Panc1 (cell line): ENCODE results near the gene IPO4.

Experiments
- CTCF ChIP-seq: fragments of 450-650 bp; IDR thresholded peaks from 2 replicates; pipeline ENCODE4 v1.5.1; 2017; ENCODE audit warnings: mild to moderate bottlenecking
- POLR2AphosphoS5 ChIP-seq: IDR thresholded peaks from 2 replicates; pipeline ENCODE4 v1.6.1; 2012; ENCODE audit warnings: mild to moderate bottlenecking, low read depth, low read length, moderate library complexity
- REST ChIP-seq, 2 experiments: IDR thresholded peaks; 2 replicates each; pipeline ENCODE4 v1.6.1; 2011 to 2012; ENCODE audit warnings: low read depth in 2 of 2, control low read depth in 1 of 2, low read length in 1 of 2, mild to moderate bottlenecking in 1 of 2, moderate library complexity in 1 of 2; ENCODE audit not compliant: insufficient read depth in 1 of 2
- SIN3A ChIP-seq: IDR thresholded peaks from 2 replicates; pipeline ENCODE4 v1.6.1; 2012; ENCODE audit warnings: low read depth, mild to moderate bottlenecking, low read length, moderate library complexity, borderline replicate concordance; ENCODE audit not compliant: insufficient read depth
- TCF7L2 ChIP-seq: IDR thresholded peaks from 2 replicates; pipeline ENCODE4 v1.6.1; 2011; ENCODE audit warnings: mild to moderate bottlenecking, low read depth, low read length, inconsistent platforms

- TF ChIP-seq CTCF (no peak), POLR2AphosphoS5 (no peak), SIN3A (no peak), REST (IDR thresholded peaks at IDR 0.05; ENCODE audit: insufficient read depth in 1 of 2, low read depth in 2 of 2, low read length in 1 of 2) (no peak), TCF7L2 (no peak)
These were observed 57.7 kb downstream of the IPO4 start for GRCh38 chr14:24130717-24131548.
